HFFc6 (cell line): ENCODE measurements around the gene LRRTM3. TPM values are rescaled to one million over a fixed set of nuclear protein-coding genes. Genes with fewer than 3 reads are reported as not detected.

ENCODE experiments used
- DNase-seq: peaks from one replicate; pipeline ENCODE4 v3.0.0-alpha.2; 2018
- H3K27ac Mint-ChIP-seq: 2 replicates; pipeline ENCODE4 v1.8.0; 2020; ENCODE audit warnings: mild to moderate bottlenecking, mixed read lengths
- H3K27me3 Mint-ChIP-seq: 2 replicates; pipeline ENCODE4 v1.8.0; 2021; ENCODE audit warnings: mild to moderate bottlenecking, moderate library complexity, mixed read lengths; ENCODE audit not compliant: insufficient read depth
- H3K36me3 Mint-ChIP-seq: 2 replicates; pipeline ENCODE4 v1.8.0; 2021; ENCODE audit warnings: low read depth, mixed read lengths
- H3K4me1 Mint-ChIP-seq: 2 replicates; pipeline ENCODE4 v1.8.0; 2020; ENCODE audit warnings: low read depth, mixed read lengths
- H3K4me3 Mint-ChIP-seq: 2 replicates; pipeline ENCODE4 v1.8.0; 2020; ENCODE audit warnings: mild to moderate bottlenecking, moderate library complexity, mixed read lengths
- H3K9me3 Mint-ChIP-seq: 2 replicates; pipeline ENCODE4 v1.8.0; 2020; ENCODE audit warnings: mild to moderate bottlenecking, mixed read lengths
- CTCF ChIP-seq: fragments of 200-600 bp; sonication (generic); IDR thresholded peaks from 2 replicates; pipeline ENCODE4 v1.5.0; 2021; ENCODE audit warnings: antibody characterized with exemption, mild to moderate bottlenecking
- total RNA-seq, 6 experiments: library from RNA; stranded (reverse); fragmentation: NEBNext Ultra II Directional; extraction: Animal tissue kit (Norgen Biotek cat#: 25700); gene quantifications; 2 replicates in 1 of 6; 3 replicates in 5 of 6; pipeline ENCODE4 v1.2.3, GENCODE V29; 2021

LRRTM3 gene
- total RNA-seq, 6 experiments from 2014 or later: not detected

- no peak for DNase-seq
- H3K4me3 Mint-ChIP-seq: no peak overlapping the region
- TF ChIP-seq CTCF: no peak
- no peak overlapping the region for H3K27ac Mint-ChIP-seq
- H3K4me1 Mint-ChIP-seq: no peaks in the 10 kb centered on the region
- H3K9me3 Mint-ChIP-seq: peaks cover 22% of the 10 kb centered on the region
- no peaks in the 10 kb centered on the region for H3K36me3 Mint-ChIP-seq
- no peaks in the 10 kb centered on the region for H3K27me3 Mint-ChIP-seq
These were observed 193.8 kb downstream of the LRRTM3 start for GRCh38 chr10:67119651-67120050.

GRCh38 chr10:67127441-67127840, 201.6 kb downstream of the LRRTM3 start:
- no peak for TF ChIP-seq CTCF
- Mint-ChIP-seq H3K36me3 (no peaks in the 10 kb centered on the region), H3K9me3 (peaks cover 17% of the 10 kb centered on the region), H3K27ac (no peak overlapping the region), H3K4me1 (no peaks in the 10 kb centered on the region), H3K4me3 (no peak overlapping the region), H3K27me3 (no peaks in the 10 kb centered on the region)
- DNase-seq: no peak

- Mint-ChIP-seq H3K27ac (no peak overlapping the region), H3K4me3 (no peak overlapping the region), H3K36me3 (no peaks in the 10 kb centered on the region), H3K9me3 (peaks cover 21% of the 10 kb centered on the region), H3K4me1 (no peaks in the 10 kb centered on the region), H3K27me3 (no peaks in the 10 kb centered on the region; the same call in 1 of the 2 replicates)
- no peak for TF ChIP-seq CTCF
- DNase-seq: no peak
These were observed 214.8 kb downstream of the LRRTM3 start for GRCh38 chr10:67140641-67141040.

- Mint-ChIP-seq H3K27ac (no peak overlapping the region), H3K4me3 (no peak overlapping the region), H3K4me1 (no peaks in the 10 kb centered on the region), H3K9me3 (peaks cover 26% of the 10 kb centered on the region), H3K27me3 (no peaks in the 10 kb centered on the region; the same call in 1 of the 2 replicates), H3K36me3 (no peaks in the 10 kb centered on the region)
- no peak for DNase-seq
- TF ChIP-seq CTCF: no peak
These were observed 215.5 kb downstream of the LRRTM3 start for GRCh38 chr10:67141300-67141699.

GRCh38 chr10:67144530-67144929, 218.7 kb downstream of the LRRTM3 start:
- Mint-ChIP-seq H3K27ac (no peak overlapping the region), H3K4me3 (no peak overlapping the region), H3K36me3 (no peaks in the 10 kb centered on the region), H3K9me3 (peaks cover 17% of the 10 kb centered on the region), H3K27me3 (no peaks in the 10 kb centered on the region; the same call in 1 of the 2 replicates), H3K4me1 (no peaks in the 10 kb centered on the region)
- TF ChIP-seq CTCF: no peak
- DNase-seq: no peak
